ENCODE measurements around the gene ATG5.

DNA sequence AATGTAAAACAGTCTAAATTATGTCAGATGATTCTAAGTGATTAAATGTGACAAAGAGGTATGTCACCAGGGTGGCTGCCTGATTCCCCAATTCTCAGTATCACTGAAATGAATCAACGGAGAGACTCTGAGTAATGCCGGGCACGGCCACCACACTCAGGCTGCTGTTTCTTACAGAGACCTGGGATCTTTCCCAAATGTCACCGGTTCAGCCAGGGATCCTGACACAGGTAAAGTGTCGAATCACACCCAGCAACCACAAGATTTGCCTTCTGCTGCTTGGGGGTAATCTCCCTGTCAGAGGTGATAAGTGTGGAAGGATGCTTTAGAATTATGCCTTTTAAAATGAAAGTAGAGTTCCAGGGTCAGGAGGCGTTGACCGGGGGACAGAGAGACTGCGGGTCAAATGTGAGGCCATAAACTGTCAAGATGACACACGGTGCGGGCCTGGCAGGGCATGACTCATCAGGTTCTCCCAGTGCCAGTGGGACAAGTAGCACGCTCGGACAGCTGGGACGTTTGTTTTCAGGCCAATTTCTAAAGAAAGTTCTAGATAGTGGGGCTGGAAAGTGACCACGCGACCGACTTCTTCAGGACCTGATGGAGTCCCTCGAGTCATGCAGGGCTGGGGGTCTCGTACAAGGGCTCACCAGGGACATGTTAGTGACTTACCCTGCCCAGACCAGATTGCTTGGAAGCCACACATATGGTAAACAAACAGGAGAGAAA is 190.5 kb downstream of the ATG5 start:
- TF ChIP-seq, protein P1, sequence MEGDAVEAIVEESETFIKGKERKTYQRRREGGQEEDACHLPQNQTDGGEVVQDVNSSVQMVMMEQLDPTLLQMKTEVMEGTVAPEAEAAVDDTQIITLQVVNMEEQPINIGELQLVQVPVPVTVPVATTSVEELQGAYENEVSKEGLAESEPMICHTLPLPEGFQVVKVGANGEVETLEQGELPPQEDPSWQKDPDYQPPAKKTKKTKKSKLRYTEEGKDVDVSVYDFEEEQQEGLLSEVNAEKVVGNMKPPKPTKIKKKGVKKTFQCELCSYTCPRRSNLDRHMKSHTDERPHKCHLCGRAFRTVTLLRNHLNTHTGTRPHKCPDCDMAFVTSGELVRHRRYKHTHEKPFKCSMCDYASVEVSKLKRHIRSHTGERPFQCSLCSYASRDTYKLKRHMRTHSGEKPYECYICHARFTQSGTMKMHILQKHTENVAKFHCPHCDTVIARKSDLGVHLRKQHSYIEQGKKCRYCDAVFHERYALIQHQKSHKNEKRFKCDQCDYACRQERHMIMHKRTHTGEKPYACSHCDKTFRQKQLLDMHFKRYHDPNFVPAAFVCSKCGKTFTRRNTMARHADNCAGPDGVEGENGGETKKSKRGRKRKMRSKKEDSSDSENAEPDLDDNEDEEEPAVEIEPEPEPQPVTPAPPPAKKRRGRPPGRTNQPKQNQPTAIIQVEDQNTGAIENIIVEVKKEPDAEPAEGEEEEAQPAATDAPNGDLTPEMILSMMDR (IDR thresholded peaks at IDR 0.05; ENCODE audit: low read depth, low read length, poor library complexity, severe bottlenecking), result no peak
- TF ChIP-seq EZH2phosphoT487 (IDR thresholded peaks at IDR 0.05; ENCODE audit: borderline replicate concordance, low read length), result no peak

All from DOHH2 (cell line).